HG03060 (cell line): Measurements from ENCODE around the gene TWF2.
A peak's percentile ranks its signal among the peaks of the same experiment; 100 is the strongest.

Source experiments
- ATAC-seq: cut with Tn5 transposase; IDR thresholded peaks from one replicate; pipeline ENCODE4 v1.9.1; 2021; ENCODE audit warnings: low read depth, moderate number of reproducible peaks; ENCODE audit not compliant: unreplicated experiment

TWF2 gene

DNA sequence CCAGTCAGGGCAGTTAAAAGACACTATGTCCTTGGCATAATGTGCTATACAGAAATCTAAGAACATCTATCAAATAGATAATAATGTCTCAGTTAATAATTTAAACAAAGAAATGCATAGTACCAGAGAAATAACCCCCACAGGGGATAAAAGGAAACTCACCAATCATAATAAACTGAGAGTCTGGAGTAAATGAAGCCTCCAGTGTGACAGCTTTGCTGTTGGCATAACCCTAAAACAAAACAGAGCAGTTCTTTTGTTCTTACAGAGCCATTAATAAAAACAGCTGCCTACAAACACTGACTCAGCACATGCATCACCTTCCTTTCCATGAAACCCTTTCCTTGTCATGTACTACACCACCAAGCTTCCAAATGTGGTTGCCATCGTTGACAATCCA lies 20.1 kb upstream of the TWF2 start:
- no peak for ATAC-seq

GRCh38 chr3:52257911-52258310 lies 19.0 kb upstream of the TWF2 start:
- ATAC-seq: no peak

DNA sequence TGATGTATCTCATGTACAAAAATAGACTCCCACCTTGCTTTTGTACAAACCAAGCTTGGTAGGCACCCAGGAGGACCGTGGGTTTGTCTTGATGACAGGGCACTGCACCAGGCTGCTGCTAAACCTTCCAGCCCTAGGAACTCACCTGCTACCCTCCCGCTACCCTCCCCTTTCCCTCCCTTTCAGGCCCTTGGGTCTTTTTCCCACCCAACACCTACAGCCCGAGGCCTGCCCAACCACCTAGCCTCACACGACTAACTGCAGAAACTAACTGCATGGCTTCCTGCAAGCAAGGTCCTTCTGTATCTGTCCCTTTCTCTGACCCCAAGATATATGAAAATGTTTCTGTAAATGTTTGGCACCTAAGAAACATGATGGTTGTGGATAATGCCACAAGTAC lies 17.7 kb upstream of the TWF2 start:
- ATAC-seq: no peak

- no peak for ATAC-seq
Measured at GRCh38 chr3:52256159-52256558, 17.2 kb upstream of the TWF2 start.

- no peak for ATAC-seq
Measured at GRCh38 chr3:52254608-52255007, 15.7 kb upstream of the TWF2 start.

DNA sequence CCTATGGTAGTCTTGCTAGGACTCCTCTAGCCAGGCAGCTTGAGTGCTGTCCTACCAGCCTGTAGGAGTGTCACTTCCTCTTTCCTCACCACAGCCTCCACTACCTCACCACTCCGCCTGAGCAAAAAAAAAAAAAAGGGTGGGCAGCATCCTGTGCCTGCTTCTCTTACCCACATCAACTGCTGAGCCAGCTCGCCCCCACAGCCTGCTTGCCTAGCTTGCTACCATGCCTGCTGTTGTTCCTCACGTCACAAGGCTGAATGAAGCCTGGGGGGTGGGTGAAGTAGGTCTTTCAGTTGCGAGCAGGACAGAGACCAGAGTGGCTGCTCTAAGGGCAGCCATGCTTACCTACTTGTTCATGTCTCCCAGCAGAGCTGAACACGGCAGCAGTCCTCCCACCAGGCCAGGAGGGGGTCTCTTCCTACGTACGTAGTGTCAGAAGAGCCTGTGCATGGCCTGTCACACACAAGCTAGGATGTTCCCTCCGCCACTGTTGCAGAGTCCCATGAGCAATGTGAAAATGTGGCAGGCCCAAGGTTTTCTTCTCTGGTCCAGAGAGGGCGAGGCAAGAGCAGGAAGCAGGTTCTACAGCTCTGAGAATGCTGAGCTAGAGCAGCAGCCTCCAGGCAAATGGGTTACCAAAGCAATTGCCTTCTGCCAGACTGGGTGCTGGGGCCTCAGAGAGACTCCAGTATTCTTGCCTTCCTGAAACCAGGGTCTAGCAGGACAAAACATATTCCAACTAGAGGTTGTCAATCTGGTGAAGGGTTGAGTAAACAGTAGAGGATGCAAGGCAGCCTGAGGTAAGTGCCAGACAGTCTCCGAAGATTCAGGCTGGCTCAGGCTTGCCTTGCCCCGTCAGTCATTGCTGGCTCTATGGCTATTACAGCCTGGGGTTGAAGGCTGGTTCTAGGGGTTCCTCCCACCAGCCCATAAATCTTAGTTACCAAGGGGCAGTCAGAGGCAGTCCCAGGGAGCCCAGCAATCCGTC lies 14.7 kb upstream of the TWF2 start:
- ATAC-seq: peak; percentile 94

GRCh38 chr3:52250122-52250521 lies 11.2 kb upstream of the TWF2 start:
- ATAC-seq: no peak

DNA sequence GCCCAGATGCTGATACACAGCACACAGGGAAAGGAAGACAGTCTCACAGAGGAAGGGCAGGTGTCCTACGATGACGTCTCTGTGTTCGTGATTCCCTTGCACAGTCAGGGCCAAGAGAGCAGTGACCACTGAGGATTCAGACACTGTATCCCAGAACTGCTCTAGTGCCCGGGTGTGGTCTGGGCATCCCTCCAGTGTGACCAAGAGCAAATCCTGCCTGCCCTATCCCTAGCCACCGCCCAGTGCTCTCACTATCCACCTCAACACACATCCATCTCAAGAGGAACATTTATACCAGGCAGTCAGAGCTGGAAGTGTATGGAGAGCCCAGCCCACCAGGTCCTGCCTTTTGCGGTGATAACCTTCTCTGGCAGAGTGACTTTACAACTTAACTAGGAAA lies 10.7 kb upstream of the TWF2 start:
- ATAC-seq: no peak

- no peak for ATAC-seq
Measured at GRCh38 chr3:52248816-52249547, 10.0 kb upstream of the TWF2 start.

- ATAC-seq: no peak
Measured at GRCh38 chr3:52248165-52248541, 9.2 kb upstream of the TWF2 start.

DNA sequence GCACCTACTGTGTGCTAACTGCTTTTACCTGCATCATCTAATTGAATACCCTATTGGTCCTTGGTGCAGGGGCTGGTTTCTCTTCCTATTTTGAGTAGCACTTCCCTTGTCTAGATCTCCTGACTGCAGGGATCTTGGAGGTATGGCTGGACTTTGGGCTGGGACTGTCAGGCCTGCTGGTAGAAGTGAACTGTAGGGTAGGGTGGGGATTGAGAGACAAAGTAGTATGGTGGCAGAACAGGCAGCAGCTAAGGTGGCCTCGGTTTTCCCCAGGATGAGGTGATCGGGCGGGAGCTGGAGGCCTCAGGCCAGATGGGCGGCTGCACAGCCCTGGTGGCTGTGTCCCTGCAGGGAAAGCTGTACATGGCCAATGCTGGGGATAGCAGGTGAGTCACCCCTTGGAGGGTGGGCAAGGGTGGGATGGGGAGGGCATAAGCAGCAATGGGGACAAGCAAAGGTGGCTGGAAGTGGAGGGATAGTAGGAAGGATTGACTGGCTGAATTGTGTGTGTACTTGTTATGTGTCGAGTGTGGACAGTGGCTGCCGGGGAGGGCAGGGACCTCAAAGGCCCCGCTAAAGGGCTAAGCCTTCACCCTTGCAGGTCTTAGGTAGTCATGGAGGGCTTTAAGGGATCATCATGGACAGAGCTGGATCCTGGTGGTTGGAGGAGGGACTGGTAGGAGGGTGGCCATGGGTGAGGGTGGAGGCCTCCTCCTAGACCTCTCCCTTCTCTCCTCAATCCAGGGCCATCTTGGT lies 8.6 kb upstream of the TWF2 start:
- ATAC-seq: no peak

DNA sequence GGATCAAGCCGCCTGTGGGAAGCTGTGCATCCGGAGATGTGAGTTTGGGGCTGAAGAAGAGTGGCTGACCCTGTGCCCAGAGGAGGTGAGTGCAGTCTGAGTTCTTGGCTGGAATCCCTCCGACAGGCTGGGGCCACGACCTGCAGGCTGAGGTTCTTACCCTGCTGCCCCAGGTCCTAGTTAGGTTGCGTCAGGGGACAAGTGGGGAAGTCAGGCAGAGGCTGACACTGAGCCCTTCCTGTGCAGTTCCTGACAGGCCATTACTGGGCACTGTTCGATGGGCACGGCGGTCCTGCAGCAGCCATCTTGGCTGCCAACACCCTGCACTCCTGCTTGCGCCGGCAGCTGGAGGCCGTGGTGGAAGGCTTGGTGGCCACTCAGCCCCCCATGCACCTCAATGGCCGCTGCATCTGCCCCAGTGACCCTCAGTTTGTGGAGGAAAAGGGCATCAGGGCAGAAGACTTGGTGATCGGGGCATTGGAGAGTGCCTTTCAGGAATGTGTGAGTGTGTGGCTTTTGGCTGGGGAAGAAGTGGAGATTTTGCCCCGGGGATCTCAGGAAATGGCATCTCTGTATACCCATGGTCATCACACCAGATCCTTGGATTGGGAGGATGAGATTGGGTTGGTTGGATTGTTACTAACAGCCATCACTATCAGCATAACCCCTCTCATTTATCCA lies 7.9 kb upstream of the TWF2 start:
- ATAC-seq: no peak

GRCh38 chr3:52246264-52246620 lies 7.3 kb upstream of the TWF2 start:
- ATAC-seq: no peak

DNA sequence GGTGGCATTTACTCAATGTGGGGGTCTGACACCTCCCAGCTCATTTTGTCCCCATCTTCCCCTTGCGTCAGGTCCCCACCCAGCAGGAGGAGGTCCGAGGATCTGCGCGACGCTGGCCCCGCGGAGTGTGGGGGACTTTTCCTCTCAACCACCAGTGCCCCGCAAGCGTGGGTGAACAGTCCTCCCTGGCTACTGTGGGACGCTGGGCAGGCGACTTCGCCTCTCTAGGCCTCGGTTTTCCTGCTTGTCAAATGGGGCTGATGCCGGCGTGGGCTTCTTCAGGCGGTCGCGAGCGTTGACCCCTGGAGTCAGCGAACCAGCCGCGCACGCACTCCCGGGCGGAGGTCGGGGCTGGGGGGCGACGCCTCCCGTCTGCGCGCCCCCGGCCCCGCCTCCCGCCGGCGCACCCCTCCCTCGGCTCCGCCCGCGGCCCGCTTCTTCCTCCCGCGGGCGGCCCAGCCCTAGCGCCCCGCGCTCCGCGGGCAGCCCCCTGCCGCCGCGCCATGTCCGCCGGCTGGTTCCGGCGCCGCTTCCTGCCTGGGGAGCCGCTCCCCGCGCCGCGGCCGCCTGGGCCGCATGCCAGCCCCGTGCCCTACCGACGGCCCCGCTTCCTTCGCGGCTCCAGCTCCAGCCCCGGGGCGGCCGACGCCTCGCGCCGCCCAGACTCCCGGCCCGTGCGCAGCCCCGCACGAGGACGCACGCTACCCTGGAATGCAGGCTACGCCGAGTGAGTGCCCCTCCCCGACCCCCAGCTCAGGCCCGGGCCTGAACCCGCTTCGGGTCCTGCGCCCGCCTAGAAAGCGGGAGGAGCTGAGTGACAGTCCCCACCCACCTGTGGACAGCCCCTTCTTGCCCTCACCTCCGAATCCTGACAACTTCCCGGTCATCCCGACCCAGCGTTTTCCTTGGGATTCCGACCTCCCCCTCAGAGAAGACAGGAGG lies 6.6 kb upstream of the TWF2 start, which contains the start of gene PPM1M:
PPM1M (plus strand) TSS at position 438 of the 942 bp plus-strand sequence; CDS start at position 504, 66 bp downstream.
- no peak for ATAC-seq

DNA sequence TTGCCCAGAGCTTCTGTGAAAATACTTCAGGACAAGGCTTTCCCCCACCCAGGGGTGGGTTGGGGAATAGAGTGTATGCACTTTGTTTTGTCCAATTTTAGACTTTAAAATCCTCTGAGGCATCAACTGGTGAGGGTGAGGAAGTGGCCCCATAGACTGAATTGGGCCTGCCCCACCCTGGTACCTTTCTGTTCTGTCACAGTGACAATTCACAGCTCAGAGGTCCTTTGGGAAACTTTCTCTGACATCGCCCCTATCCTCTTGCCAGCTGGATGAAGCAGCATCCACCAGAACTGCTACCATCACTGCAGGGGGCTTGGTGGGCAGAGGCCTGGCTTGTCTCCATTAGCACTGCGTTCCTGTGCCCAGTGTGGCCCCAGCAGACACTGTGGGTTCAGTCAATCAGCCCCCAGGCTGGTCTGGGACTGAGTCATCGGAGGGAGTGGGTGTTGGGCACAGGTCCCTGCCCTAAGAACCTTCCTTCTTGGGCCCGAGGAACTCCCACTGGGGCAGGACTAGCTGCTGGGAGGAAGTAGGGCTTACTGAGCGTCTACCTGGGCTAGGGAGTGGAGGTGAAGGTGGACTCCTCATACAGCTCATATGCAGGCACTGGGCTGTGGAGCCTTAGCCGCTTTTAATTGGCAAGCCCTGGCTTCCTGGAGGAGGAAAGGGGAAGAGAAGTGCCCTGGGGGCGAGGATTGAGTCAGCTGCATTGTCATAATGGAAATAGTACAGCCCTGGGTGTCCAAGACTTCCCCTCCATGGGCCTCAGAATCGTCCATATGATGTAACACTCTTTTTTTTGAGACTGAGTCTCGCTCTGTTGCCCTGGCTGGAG lies 5.1 kb upstream of the TWF2 start:
- no peak for ATAC-seq

DNA sequence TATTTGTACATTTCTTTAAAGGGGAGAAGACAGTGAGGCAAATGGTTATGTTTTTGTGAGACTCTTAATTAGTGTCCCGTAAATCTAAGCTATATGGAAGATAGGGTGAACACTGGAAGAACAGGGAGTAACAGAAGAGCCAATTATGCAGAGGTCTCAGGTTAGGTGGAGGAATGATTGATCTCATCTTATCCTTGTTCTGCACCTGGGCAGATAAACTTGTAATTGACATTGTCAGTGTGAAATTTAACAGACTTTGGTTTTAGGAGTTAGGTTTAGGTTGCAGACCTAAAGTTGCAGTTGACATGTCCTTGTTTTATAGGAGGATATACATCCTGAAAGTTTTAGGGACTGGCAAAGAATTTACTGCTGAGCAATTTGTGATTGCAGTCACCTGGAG lies 3.1 kb upstream of the TWF2 start:
- no peak for ATAC-seq

DNA sequence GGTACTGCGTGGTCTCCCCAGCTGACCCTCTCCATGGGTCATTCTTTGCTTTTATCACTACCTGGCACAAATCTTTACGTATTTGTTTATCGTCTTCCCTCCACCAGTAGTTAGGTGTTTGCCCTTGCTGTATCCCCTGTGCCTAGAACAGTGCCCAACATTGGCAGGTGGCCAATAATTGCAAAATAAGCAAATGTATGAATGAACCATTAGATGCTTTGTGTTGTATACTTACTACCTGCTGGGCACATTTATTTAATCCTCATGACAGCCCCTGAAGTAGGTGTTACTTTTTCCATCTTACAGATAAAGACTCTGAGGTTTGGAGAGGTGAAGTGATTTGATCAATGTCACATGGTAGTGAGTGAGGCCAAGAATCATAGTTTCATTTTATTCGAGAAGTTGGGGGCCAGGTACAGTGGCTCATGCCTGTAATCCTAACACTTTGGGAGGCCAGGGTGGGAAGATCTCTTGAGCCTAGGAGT lies 2.0 kb upstream of the TWF2 start:
- no peak for ATAC-seq
